GM15510 (cell line): ENCODE results near the gene NOLC1.

Experiments used
- POLR2A ChIP-seq: IDR thresholded peaks from 3 replicates; pipeline ENCODE4 v1.6.1; 2011; ENCODE audit warnings: borderline replicate concordance; ENCODE audit not compliant: insufficient read length; ENCODE audit errors: extremely low read depth

NOLC1 gene

DNA sequence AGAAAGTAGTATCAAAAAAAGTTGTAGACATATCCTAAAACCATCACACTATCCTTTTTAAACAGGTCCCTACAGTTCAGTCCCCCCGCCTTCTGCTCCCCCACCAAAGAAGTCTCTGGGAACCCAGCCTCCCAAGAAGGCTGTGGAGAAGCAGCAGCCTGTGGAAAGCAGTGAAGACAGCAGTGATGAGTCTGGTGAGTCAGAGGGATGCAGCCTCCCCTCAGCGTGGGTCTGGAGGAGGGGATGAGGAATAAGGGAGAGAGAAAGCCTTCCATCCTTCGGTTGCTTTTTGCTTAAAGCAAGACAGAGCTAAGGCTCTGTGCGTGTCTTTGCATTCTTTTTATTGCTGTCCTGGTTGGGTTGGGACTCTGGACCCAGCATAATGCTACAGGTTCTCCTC lies 7.6 kb downstream of the NOLC1 start:
- TF ChIP-seq POLR2A = no peak

DNA sequence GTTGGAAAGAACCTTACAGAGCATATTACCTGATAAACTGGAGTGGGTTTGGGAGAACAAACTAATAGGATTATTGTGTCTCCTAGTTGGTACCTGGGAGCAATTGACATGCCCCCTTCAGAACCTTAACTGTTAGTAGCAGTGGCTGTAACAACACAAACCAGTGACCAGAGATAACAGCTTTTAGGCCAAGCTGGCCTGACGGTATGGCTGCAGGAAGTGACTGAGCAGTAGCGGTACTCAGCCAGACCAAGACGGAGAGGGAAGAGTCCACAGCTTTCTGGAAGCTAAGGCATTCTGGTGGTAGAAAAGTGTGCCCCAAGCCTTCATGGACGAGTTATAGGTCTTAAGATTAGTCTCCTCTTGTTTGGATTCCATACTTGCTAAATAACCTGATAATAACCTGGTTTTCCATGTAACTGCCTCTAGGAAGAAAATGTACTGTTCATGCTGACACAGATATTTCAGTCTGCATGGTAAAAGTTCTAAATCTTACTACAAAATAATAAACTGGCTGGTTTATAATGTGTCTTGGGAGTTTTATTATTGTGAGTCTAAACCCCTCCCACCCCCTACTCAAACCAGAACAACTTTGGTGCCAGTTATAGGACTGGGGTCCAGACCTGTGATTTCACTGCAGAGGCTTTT lies 11.3 kb downstream of the NOLC1 start:
- TF ChIP-seq POLR2A = no peak

DNA sequence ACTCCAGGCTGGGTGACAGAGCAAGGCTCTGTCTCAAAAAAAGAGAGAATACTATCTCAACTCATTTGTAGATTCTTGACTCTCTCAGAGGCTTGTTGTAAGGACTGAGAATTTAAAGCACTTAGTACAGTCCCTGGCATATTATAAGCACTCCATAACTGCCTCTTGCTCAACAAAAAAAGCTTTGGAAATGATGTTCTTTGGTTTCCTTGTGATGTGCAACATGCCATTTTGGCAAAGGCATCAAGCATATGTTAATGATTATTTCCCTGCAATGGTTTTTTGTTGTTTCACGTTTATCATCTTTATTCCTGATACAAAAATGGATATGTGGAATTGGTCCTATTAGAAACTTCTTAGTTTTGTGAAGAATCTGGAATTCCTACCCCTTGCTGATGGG lies 15.7 kb downstream of the NOLC1 start:
- no peak for TF ChIP-seq POLR2A

DNA sequence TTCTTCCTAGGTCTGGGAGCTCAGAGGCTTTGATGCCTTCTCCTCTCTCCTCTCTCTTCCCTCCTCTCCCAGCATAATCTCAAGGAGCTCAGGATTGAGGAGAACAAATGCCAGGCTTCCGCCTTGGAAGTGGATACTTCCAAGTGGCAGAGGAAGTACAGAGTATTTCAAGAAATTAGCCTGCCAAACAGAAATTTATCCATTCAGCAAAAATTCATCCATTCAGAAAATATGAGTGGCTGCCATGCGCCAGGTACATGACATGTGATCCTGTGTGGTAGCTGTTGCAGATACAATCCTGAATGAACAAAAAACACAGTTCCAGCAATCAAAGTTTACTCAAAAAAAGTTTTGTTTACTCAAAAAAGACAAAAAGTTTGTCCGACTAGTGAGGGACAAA lies 18.4 kb downstream of the NOLC1 start:
- TF ChIP-seq POLR2A = no peak

DNA sequence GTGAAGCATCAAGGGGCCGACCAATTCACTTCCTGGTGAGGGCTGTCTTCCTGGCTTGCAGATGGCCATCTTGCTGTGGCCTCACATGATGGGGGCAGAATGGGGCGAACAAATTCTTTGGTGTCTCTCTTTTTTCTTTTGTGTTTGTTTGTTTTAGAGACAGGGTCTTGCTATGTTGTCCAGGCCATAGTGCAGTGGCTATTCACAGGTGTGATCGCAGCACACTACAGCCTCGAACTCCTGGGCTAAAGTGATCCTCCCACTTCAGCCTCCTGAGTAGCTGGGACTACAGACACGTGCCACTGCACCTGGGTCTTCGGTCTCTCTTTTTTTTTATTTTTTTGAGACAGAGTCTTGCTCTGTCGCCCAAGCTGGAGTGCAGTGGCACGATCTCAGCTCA lies 20.1 kb downstream of the NOLC1 start:
- no peak for TF ChIP-seq POLR2A

DNA sequence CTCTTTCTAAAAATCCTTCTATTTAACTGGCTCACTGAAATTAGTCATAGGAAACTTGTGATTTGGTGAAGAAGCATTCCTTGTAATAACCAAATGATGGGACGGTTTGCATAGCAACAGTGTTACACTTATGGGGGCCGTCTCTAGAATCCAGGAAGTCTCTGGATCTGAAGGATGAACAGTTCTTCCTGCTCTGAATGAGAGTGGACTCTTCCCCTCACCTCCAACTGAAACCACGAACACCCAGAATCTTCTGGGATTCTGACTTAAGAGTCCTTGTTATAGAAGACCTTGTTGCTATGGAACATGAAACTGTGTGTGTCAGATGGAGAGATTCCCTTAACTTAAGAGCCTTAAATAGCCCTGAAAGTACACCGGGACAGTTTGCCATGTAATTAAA lies 23.2 kb downstream of the NOLC1 start:
- TF ChIP-seq POLR2A = no peak

DNA sequence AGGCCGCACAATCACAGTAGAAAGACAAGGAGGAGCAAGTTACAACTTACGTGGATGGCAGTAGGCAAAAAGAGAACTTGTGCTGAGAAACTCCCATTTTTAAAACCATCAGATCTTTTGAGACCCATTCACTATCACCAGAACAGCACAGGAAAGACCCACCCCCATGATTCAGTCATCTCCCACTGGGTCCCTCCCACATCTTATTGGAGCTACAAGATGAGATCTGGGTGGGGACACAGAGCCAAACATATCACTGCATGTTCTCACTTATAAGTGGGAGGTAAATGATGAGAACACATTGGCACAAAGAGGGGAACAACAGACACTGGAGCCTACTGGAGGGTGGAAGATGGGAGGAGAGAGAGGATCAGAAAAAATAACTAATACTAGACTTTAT lies 32.4 kb downstream of the NOLC1 start:
- TF ChIP-seq POLR2A = no peak

DNA sequence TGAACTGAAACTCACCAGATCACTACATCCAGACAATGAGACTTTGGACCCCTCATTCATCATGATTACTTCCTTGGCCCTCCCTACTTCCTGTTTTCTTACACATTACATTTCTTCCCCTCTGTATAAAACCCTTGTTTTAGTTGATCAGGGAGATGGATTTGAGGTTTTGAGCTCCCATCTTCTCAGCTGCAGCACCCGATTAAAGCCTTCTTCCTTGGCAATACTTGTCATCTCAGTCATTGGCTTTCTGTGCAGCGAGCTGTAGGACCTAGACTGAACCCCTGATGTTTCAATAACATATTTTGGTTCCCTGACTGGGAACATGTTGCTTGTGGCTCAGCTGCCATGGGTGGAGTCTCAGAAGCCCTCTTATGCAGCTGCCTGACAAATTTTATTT lies 33.1 kb downstream of the NOLC1 start:
- TF ChIP-seq POLR2A = no peak

DNA sequence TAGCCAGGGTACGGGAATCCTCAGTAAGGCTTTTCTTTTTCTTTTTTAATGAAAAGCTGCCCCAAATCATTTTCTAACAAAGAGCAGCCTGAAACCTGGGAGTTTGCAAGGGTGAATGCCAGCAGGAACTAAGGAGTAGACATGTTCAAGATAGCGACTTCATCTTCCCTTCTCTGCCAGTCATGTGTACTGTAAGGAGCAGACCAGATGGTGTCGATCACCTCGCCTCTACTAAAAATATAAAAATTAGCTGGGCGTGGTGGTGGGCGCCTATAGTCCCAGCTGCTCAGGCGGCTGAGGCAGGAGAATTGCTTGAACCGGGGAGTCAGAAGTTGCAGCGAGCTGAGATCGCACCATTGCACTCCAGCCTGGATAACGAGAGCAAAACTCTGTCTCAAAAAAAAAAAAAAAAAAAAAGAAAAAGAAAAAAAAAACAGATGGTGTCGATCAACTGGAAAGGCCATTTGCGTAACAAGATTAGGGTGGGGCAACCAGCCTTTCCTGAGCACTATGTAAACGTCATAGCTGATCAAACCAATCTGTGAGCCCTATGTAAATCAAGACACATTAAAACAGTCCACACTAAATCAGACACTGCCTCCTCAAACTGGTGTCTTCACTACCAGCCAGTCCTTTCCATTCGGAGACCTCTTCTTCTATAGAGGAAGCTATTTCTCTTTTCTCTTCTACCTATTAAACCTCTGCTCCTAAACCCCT lies 33.8 kb downstream of the NOLC1 start:
- no peak for TF ChIP-seq POLR2A

DNA sequence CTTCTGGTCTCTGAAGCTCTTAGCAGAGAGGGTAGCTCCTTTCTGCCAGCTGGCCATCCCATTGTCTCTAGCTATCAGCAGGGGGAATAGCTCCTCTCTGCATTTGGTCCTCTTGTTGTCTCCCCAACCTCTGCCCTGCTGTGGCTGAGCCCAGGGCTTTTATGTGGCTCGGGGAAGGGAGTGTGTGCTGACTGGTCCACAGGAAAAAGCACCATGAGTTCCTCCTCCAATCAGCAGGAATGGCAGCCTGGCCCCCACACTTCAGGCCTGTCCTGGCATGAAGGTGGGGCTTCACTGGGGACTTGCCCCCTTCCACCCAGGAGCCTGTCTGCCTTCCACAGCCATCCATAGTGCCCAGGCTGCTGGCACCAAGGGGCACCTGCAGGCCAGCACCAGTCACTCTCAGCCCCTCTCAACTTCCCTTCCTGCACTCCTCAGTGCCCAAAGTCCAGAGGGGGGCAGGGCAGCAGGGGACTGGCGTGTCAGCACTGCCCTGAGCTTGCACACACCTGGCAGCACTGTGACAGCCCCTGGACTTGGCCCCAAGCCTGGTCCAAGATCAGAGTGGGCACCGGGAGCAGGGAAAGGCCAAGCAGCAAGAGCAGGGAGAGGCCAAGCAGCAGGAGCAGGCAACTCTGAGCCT lies 36.2 kb downstream of the NOLC1 start:
- no peak for TF ChIP-seq POLR2A

DNA sequence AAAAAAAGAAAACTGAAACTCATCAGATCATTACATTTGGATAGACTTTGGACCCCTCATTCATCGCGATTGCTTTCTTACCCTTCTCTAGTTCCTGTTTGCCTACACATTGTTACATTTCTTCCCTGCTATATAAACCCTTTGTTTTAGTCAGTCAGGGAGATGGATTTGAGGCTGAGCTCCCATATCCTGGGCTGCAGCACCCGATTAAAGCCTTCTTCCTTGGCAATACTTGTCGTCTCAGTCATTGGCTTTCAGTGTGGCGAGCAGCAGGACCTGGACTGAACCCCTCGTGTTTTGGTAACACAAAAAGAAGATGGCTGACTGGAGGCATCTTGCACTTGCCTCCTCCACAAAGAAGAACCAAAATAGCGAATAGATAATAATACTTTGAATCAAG lies 39.8 kb downstream of the NOLC1 start:
- no peak for TF ChIP-seq POLR2A

DNA sequence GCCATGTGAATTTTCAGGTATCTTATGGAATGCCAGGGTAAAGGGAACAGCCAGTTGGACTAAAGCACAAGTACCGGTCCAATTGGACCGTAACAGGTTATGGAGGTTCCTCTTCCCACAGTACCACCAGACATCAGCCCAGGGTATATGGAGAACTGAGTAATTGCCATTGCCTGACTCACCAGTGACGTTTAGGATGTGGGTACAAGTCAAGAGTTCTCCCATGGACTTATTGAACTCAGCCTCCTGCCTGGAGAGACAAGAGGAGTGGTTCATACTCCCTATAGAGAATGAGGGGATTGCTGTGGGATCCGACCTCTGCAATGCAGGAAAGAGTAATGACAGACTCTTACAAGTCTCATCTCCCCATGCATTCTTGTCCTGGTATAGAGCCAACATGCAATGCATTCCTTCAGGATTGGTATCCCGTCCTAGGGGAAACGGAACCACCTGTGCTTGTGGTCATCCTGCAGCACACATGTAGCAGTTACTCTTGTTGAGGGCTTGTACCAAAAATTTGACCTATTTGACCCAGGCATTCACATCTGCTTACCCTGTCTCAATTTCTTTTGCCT lies 43.2 kb downstream of the NOLC1 start:
- no peak for TF ChIP-seq POLR2A

DNA sequence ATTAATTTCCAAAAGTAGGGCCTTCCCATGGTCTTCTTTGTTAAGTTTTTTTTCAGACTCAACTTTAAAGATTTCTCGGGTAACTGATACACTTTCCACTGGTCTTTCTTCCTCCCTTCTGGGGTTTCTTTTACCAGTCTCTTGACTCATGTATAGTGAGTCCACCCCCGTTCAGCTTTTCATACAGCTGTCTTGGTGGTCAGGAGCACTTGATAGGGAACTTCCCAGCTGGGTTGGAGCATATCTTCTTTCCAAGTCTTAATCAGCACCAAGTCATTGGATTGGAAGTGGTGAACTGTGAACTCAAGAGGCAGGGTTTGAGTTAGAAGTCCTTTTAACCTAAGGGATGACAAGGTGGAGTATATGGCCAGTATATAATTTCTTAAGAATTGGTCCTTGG lies 44.7 kb downstream of the NOLC1 start:
- no peak for TF ChIP-seq POLR2A

DNA sequence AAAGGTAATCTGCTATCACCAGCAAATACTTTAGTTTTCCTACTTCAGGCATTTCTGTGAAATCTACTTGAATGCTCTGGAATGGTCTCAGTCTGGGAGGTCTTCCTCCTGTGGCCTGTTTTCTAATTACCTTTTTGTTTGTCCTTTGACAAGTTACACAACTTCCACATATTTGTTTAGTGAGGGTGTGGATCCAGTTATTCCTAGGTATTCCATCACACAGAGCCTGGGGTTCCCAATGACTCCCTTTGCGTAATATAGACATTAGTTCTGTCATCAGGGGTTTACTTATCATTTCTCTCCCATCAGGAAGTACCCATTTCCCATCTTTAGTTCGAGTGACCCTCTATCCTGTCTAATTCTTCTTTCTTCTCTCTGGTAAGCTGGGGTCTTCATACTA lies 45.8 kb downstream of the NOLC1 start:
- TF ChIP-seq POLR2A = no peak

DNA sequence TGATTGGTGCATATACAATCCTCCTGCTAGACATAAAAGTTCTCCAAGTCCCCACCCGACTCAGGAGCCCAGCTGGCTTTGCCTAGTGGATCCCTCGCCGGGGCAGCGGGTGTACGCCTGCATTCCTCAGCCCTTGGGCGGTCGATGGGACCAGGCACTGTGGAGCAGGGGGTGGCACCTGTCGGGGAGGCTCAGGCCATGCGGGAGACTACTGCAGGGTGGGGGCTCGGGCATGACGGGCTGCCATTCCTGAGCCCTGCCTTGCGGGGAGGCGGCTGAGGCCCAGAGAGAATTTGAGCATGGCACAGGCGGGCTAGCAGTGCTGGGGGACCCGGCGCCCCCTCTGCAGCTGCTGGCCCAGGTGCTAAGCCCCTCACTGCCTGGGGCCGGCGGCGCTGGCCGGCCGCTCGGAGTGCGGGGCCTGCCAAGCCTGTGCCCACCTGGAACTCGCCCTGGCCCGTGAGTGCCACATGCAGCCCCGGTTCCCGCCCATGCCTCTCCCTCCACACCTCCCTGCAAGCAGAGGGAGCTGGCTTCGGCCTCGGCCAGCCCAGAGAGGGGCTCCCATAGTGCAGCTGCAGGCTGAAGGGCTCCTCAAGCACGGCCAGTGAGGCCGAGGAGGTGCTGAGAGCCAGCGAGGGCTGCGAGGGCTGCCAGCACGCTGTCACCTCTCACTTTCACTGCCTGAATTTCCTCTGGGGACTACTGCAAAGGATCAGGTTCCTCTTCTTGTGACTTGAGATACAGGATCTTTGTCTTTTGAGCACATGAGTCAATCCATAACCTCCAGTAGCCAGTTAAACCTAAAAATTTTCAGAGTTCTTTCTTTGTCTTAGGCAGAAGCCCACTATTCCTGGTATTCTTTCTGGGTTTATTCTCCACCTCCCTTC lies 48.8 kb downstream of the NOLC1 start:
- TF ChIP-seq POLR2A = no peak

DNA sequence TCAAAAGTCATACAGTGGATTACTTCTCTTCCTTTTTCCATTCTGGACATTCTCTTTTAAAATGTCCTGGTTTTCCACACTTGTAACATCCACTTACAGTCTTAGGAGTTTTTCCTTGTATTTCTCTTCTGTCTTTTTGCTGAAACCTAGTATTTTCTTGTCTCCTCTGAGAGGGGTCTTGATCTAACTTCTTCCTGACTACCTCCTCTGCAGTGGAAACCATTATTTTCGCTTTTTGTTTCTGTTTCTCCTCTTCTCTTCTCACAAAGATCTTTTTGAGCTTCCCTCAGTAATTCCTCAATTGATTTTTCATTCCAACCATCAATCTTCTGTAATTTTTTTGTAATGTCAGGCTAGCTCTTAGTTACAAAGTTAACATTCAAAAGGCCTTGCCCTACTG lies 50.2 kb downstream of the NOLC1 start:
- TF ChIP-seq POLR2A = no peak
